ENCODE data around the gene JMY.

The JMY gene

GRCh38 chr5:79235634-79236361 is at the start of gene JMY:
TSS of gene JMY (plus strand) at chr5:79236131. CDS start at chr5:79236651, 520 bp downstream.
- DNase-seq (ENCODE audit: low read depth in 2 of 2), result peak; percentile 62 to 69

GRCh38 chr5:79186455-79186854 is 49.5 kb upstream of the JMY start:
- no peak for DNase-seq (ENCODE audit: low read depth in 2 of 2)

GRCh38 chr5:79189439-79190234 is 46.3 kb upstream of the JMY start:
- DNase-seq (ENCODE audit: low read depth in 2 of 2), result no peak

GRCh38 chr5:79190235-79190529 is 45.7 kb upstream of the JMY start:
- no peak for DNase-seq (ENCODE audit: low read depth in 2 of 2)

- no peak for DNase-seq (ENCODE audit: low read depth in 2 of 2)
These were observed 44.5 kb upstream of the JMY start for GRCh38 chr5:79191457-79191856.

- DNase-seq (ENCODE audit: low read depth in 2 of 2), result no peak
These were observed 42.3 kb upstream of the JMY start for GRCh38 chr5:79193643-79194042.

- no peak for DNase-seq (ENCODE audit: low read depth in 2 of 2)
These were observed 35.3 kb upstream of the JMY start for GRCh38 chr5:79200573-79201183.

GRCh38 chr5:79201206-79201605 is 34.7 kb upstream of the JMY start:
- no peak for DNase-seq (ENCODE audit: low read depth in 2 of 2)

- DNase-seq (ENCODE audit: low read depth in 2 of 2), result no peak
These were observed 33.9 kb upstream of the JMY start for GRCh38 chr5:79202076-79202475.

GRCh38 chr5:79205965-79206364 is 30.0 kb upstream of the JMY start:
- DNase-seq (ENCODE audit: low read depth in 2 of 2), result no peak

GRCh38 chr5:79206541-79206940 is 29.4 kb upstream of the JMY start:
- DNase-seq (ENCODE audit: low read depth in 2 of 2), result no peak

- no peak for DNase-seq (ENCODE audit: low read depth in 2 of 2)
These were observed 26.4 kb upstream of the JMY start for GRCh38 chr5:79209505-79209904.

GRCh38 chr5:79224286-79224984 is 11.5 kb upstream of the JMY start:
- no peak for DNase-seq (ENCODE audit: low read depth in 2 of 2)

- DNase-seq (ENCODE audit: low read depth in 2 of 2), result no peak
These were observed 10.9 kb upstream of the JMY start for GRCh38 chr5:79225026-79225425.

GRCh38 chr5:79225441-79225840 is 10.5 kb upstream of the JMY start:
- no peak for DNase-seq (ENCODE audit: low read depth in 2 of 2)

- no peak for DNase-seq (ENCODE audit: low read depth in 2 of 2)
These were observed 8.4 kb upstream of the JMY start for GRCh38 chr5:79227484-79228025.

GRCh38 chr5:79229357-79230174 is 6.4 kb upstream of the JMY start:
- DNase-seq (ENCODE audit: low read depth in 2 of 2), result no peak

- no peak for DNase-seq (ENCODE audit: low read depth in 2 of 2)
These were observed 684 bp upstream of the JMY start for GRCh38 chr5:79235261-79235633.

- DNase-seq (ENCODE audit: low read depth in 2 of 2), result no peak
These were observed 535 bp downstream of the JMY start for GRCh38 chr5:79236362-79236969.

GRCh38 chr5:79236970-79237739 is 1.2 kb downstream of the JMY start:
- no peak for DNase-seq (ENCODE audit: low read depth in 2 of 2)
